HepG2 (cell line): ENCODE results near the gene TAGAP. TPM values are rescaled to one million over a fixed set of nuclear protein-coding genes. Genes with fewer than 3 reads are reported as not detected.

ENCODE experiments used
- ATAC-seq: fragments of 200-7000 bp; cut with Tn5 transposase; 3 replicates; pipeline ENCODE4 v1.9.1; 2020; ENCODE audit warnings: mild to moderate bottlenecking, moderate library complexity
- BruUV-seq: library from RNA; stranded (reverse); fragments of 400-500 nt; replicated peaks from 2 replicates; lab custom pipeline; 2021; lab: Mats Ljungman, UMichigan
- CTCF ChIA-PET: fragments of 300-600 bp; formaldehyde crosslinking; extraction: SDS; loops from one replicate; lab custom pipeline; 2021; ENCODE audit warnings: low total read pairs, inconsistent platforms, low intra/inter-chr PET ratio; lab: Yijun Ruan, JAX
- POLR2A ChIA-PET: fragments of 350-600 bp; sonication (Branson Sonifier 250); formaldehyde crosslinking; loops from one replicate; lab custom pipeline; 2020; ENCODE audit warnings: antibody characterized with exemption, inconsistent platforms; lab: Yijun Ruan, JAX
- DNase-seq: peaks from one replicate; pipeline ENCODE4 v3.0.0-alpha.2; 2015; ENCODE audit warnings: low spot score
- FAIRE-seq: peaks from 3 replicates; lab custom pipeline; 2011; peaks lifted over from hg19 to GRCh38; lab: Jason Lieb, UNC
- H2AFZ ChIP-seq: one replicate; pipeline ENCODE4 v1.6.1; 2011; ENCODE audit warnings: low read length, inconsistent platforms
- H3K27ac ChIP-seq: fragments of 300-600 bp; 3 replicates; pipeline ENCODE4 v1.8.0; 2011; ENCODE audit warnings: mixed run types, mild to moderate bottlenecking, mixed read lengths, low read length, inconsistent platforms; ENCODE audit not compliant: insufficient read depth; ENCODE audit errors: extremely low read length
- H3K27me3 ChIP-seq, 2 experiments: fragments of 200-600 bp in 1 of 2; 2 replicates in 1 of 2; 3 replicates in 1 of 2; pipeline versions ENCODE4 v1.6.0 to v1.8.0; 2011; ENCODE audit warnings: low read length in 2 of 2, mild to moderate bottlenecking in 2 of 2, moderate library complexity in 2 of 2, inconsistent platforms in 1 of 2; ENCODE audit not compliant: insufficient read depth in 2 of 2, control insufficient read depth in 1 of 2
- H3K36me3 ChIP-seq, 2 experiments: fragments of 200-600 bp in 1 of 2; replicated peaks in 1 of 2; 2 replicates in 1 of 2; 3 replicates in 1 of 2; pipeline versions ENCODE4 v1.5.1 to v1.8.0; 2011; ENCODE audit warnings: low read length in 2 of 2, inconsistent platforms in 1 of 2; ENCODE audit not compliant: insufficient read depth in 2 of 2, control insufficient read depth in 1 of 2
- H3K4me1 ChIP-seq: 2 replicates; pipeline ENCODE4 v1.5.1; 2012; ENCODE audit warnings: low read length, inconsistent platforms; ENCODE audit not compliant: insufficient read depth
- H3K4me2 ChIP-seq: 2 replicates; pipeline ENCODE4 v1.6.0; 2011; ENCODE audit warnings: low read depth, low read length, inconsistent platforms
- H3K4me3 ChIP-seq, 3 experiments: fragments of 200-600 bp in 1 of 3; sonication (generic), shearing (Covaris generic) in 1 of 3; replicated peaks in 1 of 3; 2 replicates each; pipeline ENCODE4 v1.5.1; 2011 to 2016; ENCODE audit warnings: low read length in 3 of 3, inconsistent platforms in 2 of 3, low read depth in 2 of 3, mild to moderate bottlenecking in 2 of 3, control low read depth in 1 of 3, mixed read lengths in 1 of 3; ENCODE audit not compliant: insufficient read depth in 1 of 3
- H3K79me2 ChIP-seq: one replicate; pipeline ENCODE4 v1.6.1; 2011; ENCODE audit warnings: low read length, inconsistent platforms; ENCODE audit not compliant: insufficient read depth
- H3K9ac ChIP-seq: 2 replicates; pipeline ENCODE4 v1.6.0; 2011; ENCODE audit warnings: mild to moderate bottlenecking, low read depth, low read length, inconsistent platforms; ENCODE audit not compliant: insufficient read depth
- H3K9me3 ChIP-seq: 2 replicates; pipeline ENCODE4 v1.5.1; 2012; ENCODE audit warnings: mild to moderate bottlenecking, low read length
- H4K20me1 ChIP-seq: 2 replicates; pipeline ENCODE4 v1.6.0; 2011; ENCODE audit warnings: inconsistent platforms, mild to moderate bottlenecking, low read length, moderate library complexity; ENCODE audit not compliant: insufficient read depth
- HDAC2 ChIP-seq: sonication (generic); formaldehyde crosslinking; IDR thresholded peaks from 2 replicates; pipeline ENCODE4 v1.4.0; 2020; ENCODE audit warnings: missing genetic modification reagents
- NR2F1 ChIP-seq, 2 experiments: fragments of 450-650 bp in 1 of 2; formaldehyde crosslinking in 1 of 2; IDR thresholded peaks; 2 replicates each; pipeline versions ENCODE4 v1.5.0 to v1.6.1; 2016 to 2020; ENCODE audit warnings: mild to moderate bottlenecking in 1 of 2, missing compliant biosample characterization in 1 of 2, missing genetic modification reagents in 1 of 2, moderate library complexity in 1 of 2
- NR2F6 ChIP-seq, 2 experiments: IDR thresholded peaks; 2 replicates each; pipeline ENCODE4 v1.6.1; 2016; ENCODE audit warnings: antibody characterized with exemption in 1 of 2, mild to moderate bottlenecking in 1 of 2
- WGBS: methylation state at CpG from one replicate; pipeline ENCODE4 v1.1.6; 2017; ENCODE audit warnings: low lambda C conversion rate; 5-methylcytosine and 5-hydroxymethylcytosine counted together
- in situ Hi-C: cut with HindIII; loops from 2 replicates; pipeline ENCODE4 v1.10.0; 2017; ENCODE audit warnings: low pct_unique_long_range_greater_than_20kb; ENCODE audit not compliant: extremely low pct_ligation_motif_present
- intact Hi-C: fragments of 100-400 bp; cut with micrococcal nuclease; formaldehyde crosslinking; loops from one replicate; pipeline ENCODE4 v1.10.0; 2022; ENCODE audit not compliant: unreplicated experiment
- polyA plus RNA-seq, 8 experiments: library from polyadenylated mRNA; depleted of rRNA in 3 of 8; stranded (reverse) in 7 of 8; unstranded in 1 of 8; fragments of >200 nt; fragmentation: Illumina TruSeq in 4 of 8; extraction: Trizol in 4 of 8; gene quantifications; 2 replicates each; pipeline versions ENCODE4 v1.2.1 to v1.2.3, GENCODE V29; 2011 to 2016; ENCODE audit warnings: low read depth in 4 of 8, missing spikeins in 1 of 8, mixed read lengths in 1 of 8; ENCODE audit not compliant: insufficient read depth in 1 of 8
- total RNA-seq, 5 experiments: library from RNA; depleted of rRNA; stranded (reverse); fragments of >200 nt; fragmentation: Illumina TruSeq; extraction: Trizol; gene quantifications; 2 replicates each; pipeline ENCODE4 v1.2.3, GENCODE V29; 2016; ENCODE audit warnings: low read depth in 1 of 5
- TF ChIP-seq, protein P1 (sequence below): sonication (generic); formaldehyde crosslinking; IDR thresholded peaks from 2 replicates; pipeline ENCODE4 v1.5.1; 2020; ENCODE audit warnings: mild to moderate bottlenecking, missing genetic modification reagents, borderline replicate concordance

The TAGAP gene
- total and polyA plus RNA-seq, 2 of the 13 experiments (the other 11 are each of a cell fraction or from before 2014, with no cell fraction given), result not detected

DNA sequence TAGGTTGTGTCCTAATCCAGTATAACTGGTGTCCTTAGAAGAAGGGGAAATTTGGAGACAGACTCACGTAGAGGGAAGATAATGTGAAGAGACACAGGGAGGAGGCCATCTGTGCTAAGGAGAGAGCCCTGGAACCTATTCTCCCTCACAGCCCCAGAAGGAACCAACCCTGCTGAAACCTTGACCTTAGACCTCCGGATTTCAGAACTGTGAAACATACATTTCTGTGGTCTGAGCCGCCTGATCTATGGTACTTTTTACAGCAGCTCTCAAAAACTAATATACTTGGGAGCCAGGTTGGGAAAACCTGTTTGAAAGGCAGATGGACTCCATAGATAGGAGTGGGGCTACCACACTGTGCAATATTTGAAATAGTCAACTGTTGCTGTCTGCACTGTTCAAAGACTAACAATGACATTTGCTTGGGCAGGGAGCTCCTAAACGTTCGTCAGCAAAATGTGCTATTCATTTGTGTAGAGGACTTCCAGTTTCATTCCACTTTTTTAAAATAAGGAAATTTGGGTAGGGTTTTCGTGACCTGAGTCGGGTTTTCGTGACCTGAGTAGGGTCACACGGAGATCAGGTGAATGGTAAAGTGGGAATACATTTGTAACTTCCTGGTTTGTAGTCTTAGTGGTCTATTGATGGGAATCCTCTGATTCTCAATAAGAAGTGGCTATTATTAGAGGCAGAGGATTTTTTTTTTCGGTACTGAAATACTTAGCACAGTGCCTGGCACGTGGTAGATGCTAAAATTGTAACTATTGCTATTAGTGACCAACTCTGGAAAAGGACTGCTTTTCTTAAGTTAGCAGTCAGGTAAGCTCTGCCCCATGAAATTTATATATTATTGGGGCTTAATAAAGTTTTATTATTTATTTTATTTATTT is 11.4 kb downstream of the TAGAP start:
- no TSS peak for BruUV-seq
- H3K79me2 ChIP-seq, result no peaks in the 10 kb centered on the region
- H3K9ac ChIP-seq, result no peak overlapping the region
- 24% methylated on average over 11 of the region's 11 CpGs for WGBS
- H3K27me3 ChIP-seq, result peaks cover 0 to 31% of the 10 kb centered on the region in 2 experiments; a peak in 2 of 5 replicates
- peak; percentile 19 for DNase-seq
- CTCF ChIA-PET, result no interaction called here
- H2AFZ ChIP-seq, result no peak overlapping the region
- no peak overlapping the region for H3K4me3 ChIP-seq
- no peaks in the 10 kb centered on the region for H4K20me1 ChIP-seq
- FAIRE-seq, result no peak
- TF ChIP-seq HDAC2 (CRISPR knock-in tag), result no peak
- TF ChIP-seq NR2F1 (CRISPR knock-in tag; IDR thresholded peaks at IDR 0.05), result 0 out of 4 replicates have a peak, but pooled peaks of 1 of the 2 experiments have one; percentile 23
- TF ChIP-seq, protein P1, sequence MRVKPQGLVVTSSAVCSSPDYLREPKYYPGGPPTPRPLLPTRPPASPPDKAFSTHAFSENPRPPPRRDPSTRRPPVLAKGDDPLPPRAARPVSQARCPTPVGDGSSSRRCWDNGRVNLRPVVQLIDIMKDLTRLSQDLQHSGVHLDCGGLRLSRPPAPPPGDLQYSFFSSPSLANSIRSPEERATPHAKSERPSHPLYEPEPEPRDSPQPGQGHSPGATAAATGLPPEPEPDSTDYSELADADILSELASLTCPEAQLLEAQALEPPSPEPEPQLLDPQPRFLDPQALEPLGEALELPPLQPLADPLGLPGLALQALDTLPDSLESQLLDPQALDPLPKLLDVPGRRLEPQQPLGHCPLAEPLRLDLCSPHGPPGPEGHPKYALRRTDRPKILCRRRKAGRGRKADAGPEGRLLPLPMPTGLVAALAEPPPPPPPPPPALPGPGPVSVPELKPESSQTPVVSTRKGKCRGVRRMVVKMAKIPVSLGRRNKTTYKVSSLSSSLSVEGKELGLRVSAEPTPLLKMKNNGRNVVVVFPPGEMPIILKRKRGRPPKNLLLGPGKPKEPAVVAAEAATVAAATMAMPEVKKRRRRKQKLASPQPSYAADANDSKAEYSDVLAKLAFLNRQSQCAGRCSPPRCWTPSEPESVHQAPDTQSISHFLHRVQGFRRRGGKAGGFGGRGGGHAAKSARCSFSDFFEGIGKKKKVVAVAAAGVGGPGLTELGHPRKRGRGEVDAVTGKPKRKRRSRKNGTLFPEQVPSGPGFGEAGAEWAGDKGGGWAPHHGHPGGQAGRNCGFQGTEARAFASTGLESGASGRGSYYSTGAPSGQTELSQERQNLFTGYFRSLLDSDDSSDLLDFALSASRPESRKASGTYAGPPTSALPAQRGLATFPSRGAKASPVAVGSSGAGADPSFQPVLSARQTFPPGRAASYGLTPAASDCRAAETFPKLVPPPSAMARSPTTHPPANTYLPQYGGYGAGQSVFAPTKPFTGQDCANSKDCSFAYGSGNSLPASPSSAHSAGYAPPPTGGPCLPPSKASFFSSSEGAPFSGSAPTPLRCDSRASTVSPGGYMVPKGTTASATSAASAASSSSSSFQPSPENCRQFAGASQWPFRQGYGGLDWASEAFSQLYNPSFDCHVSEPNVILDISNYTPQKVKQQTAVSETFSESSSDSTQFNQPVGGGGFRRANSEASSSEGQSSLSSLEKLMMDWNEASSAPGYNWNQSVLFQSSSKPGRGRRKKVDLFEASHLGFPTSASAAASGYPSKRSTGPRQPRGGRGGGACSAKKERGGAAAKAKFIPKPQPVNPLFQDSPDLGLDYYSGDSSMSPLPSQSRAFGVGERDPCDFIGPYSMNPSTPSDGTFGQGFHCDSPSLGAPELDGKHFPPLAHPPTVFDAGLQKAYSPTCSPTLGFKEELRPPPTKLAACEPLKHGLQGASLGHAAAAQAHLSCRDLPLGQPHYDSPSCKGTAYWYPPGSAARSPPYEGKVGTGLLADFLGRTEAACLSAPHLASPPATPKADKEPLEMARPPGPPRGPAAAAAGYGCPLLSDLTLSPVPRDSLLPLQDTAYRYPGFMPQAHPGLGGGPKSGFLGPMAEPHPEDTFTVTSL (CRISPR knock-in tag), result 0 out of 2 replicates have a peak, but pooled peaks have one; percentile 20
- peak; percentile 64 for TF ChIP-seq NR2F6 (IDR thresholded peaks at IDR 0.05)
- TF ChIP-seq NR2F6 (CRISPR knock-in tag; IDR thresholded peaks at IDR 0.05), result 0 out of 2 replicates have a peak, but pooled peaks have one; percentile 12
- intact Hi-C loops, result no loop called here
- POLR2A ChIA-PET, result no interaction called here
- H3K36me3 ChIP-seq, result no peaks in the 10 kb centered on the region
- H3K4me1 ChIP-seq, result peaks cover 8% of the 10 kb centered on the region
- in situ Hi-C loops, result no loop called here
- no peak overlapping the region for H3K27ac ChIP-seq
- no peak overlapping the region for H3K4me2 ChIP-seq
- ATAC-seq, result peak; percentile 75
- no peaks in the 10 kb centered on the region for H3K9me3 ChIP-seq
